ENCODE results near the gene CAPZA2.
A peak's percentile ranks its signal among the peaks of the same experiment; 100 is the strongest.
"Not testable (repeated sequence)": the region's sequence is repeated elsewhere in the genome, so short reads cannot be mapped to it uniquely, and the experiment has no call there.

Gene CAPZA2

GRCh38 chr7:116922545-116922944 is 60.2 kb downstream of the CAPZA2 start:
- no peak for DNase-seq

- DNase-seq: no peak
These were observed 62.4 kb downstream of the CAPZA2 start for GRCh38 chr7:116924741-116925140.

- DNase-seq: no peak
These were observed 66.6 kb downstream of the CAPZA2 start for GRCh38 chr7:116929021-116929420.

GRCh38 chr7:116929914-116930913 is 67.8 kb downstream of the CAPZA2 start:
- DNase-seq: peak; percentile 57

- no peak for DNase-seq
These were observed 70.2 kb downstream of the CAPZA2 start for GRCh38 chr7:116932566-116932965.

- no peak for DNase-seq
These were observed 71.1 kb downstream of the CAPZA2 start for GRCh38 chr7:116933465-116933864.

- DNase-seq: no peak
These were observed 72.2 kb downstream of the CAPZA2 start for GRCh38 chr7:116934580-116934979.

- not testable (repeated sequence) for DNase-seq
These were observed 74.5 kb downstream of the CAPZA2 start for GRCh38 chr7:116936844-116937243.

- DNase-seq: no peak
These were observed 76.3 kb downstream of the CAPZA2 start for GRCh38 chr7:116938678-116939077.

GRCh38 chr7:116940689-116941370 is 78.4 kb downstream of the CAPZA2 start:
- no peak for DNase-seq

GRCh38 chr7:116942504-116942903 is 80.1 kb downstream of the CAPZA2 start:
- DNase-seq: no peak

- DNase-seq: no peak
These were observed 86.5 kb downstream of the CAPZA2 start for GRCh38 chr7:116948934-116949333.

GRCh38 chr7:116949941-116950801 is 87.8 kb downstream of the CAPZA2 start:
- DNase-seq: no peak

GRCh38 chr7:116950889-116951351 is 88.5 kb downstream of the CAPZA2 start:
- no peak for DNase-seq

- no peak for DNase-seq
These were observed 89.2 kb downstream of the CAPZA2 start for GRCh38 chr7:116951366-116952292.

GRCh38 chr7:116952635-116953371 is 90.4 kb downstream of the CAPZA2 start:
- no peak for DNase-seq

- DNase-seq: peak; percentile 55
These were observed 91.1 kb downstream of the CAPZA2 start, which contains the start of gene ST7 for GRCh38 chr7:116953372-116953905. Gene ST7, plus strand, starts transcription at chr7:116953501. Its CDS starts 40 bp downstream, at chr7:116953541.

- DNase-seq: peak; percentile 29
These were observed 91.8 kb downstream of the CAPZA2 start for GRCh38 chr7:116953906-116954838.

- no peak for DNase-seq
These were observed 93.0 kb downstream of the CAPZA2 start for GRCh38 chr7:116955340-116955739.
